ENCODE measurements around the gene OR13D1. TPM values are rescaled to one million over a fixed set of nuclear protein-coding genes. Genes with fewer than 3 reads are reported as not detected.

Gene OR13D1
- total RNA-seq, 1 experiment from 2014 or later = not detected

DNA sequence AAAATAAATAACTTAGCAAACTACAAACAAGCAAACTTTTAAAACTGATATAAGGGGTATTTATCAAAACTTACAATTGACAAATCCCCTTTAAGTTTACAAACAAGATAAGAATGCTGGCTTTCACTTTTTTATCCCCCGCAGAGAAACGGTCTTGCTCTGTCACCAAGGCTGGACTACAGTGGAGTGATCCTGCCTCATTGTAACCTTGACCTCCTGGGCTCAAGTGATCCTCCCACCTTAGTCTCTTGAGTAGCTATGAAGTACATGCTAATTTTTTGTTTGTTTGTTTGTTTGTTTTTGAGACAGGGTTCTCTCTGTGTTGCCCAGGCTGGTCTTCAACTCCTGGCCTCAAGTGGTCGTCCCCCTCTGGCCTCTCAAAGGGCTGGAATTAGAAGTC is 44.1 kb downstream of the OR13D1 start:
- RAD21 ChIA-PET (ENCODE audit: low non-redundant PET in 1 of 2, low total read pairs in 2 of 2, uncharacterized antibody in 2 of 2, unreplicated experiment in 2 of 2) = no interaction called here
- Histone ChIP-seq H3K27ac (ENCODE audit: low read depth, low read length) (no peak overlapping the region), H4K20me1 (ENCODE audit: insufficient read depth) (no peaks in the 10 kb centered on the region), H3K36me3 (ENCODE audit: control insufficient read depth in 1 of 2, insufficient read depth in 2 of 2, low read length in 2 of 2) (no peaks in the 10 kb centered on the region), H3K9me3 (ENCODE audit: control insufficient read depth in 1 of 2, insufficient read depth in 1 of 2, low read depth in 1 of 2, low read length in 2 of 2) (no peaks in the 10 kb centered on the region), H3K79me2 (ENCODE audit: insufficient read depth, low read length) (no peaks in the 10 kb centered on the region), H3K4me2 (ENCODE audit: low read length) (no peak overlapping the region), H3K4me3 (replicated peaks in 1 of 2; ENCODE audit: low read depth in 1 of 2, low read length in 2 of 2) (no peak overlapping the region), H3K4me1 (ENCODE audit: control insufficient read depth in 1 of 2, insufficient read depth in 2 of 2, low read length in 2 of 2) (no peaks in the 10 kb centered on the region), H3K27me3 (ENCODE audit: insufficient read depth, low read length) (no peaks in the 10 kb centered on the region), H2AFZ (ENCODE audit: low read depth, low read length, poor library complexity, severe bottlenecking) (no peak overlapping the region), H3K9ac (ENCODE audit: low read length) (no peak overlapping the region), H3K9me2 (ENCODE audit: insufficient read depth) (no peaks in the 10 kb centered on the region)
- DNase-seq (ENCODE audit: low read depth, low spot score) (no peak), ATAC-seq (no peak)
- TF ChIP-seq CBX3 (IDR thresholded peaks at IDR 0.05; ENCODE audit: low read depth) = no peak
- no peak for TF ChIP-seq SRF (IDR thresholded peaks at IDR 0.05; ENCODE audit: low read depth)
- no peak for TF ChIP-seq POLR2AphosphoS5 (IDR thresholded peaks at IDR 0.05; ENCODE audit: low read depth, low read length)
- no peak for TF ChIP-seq ZNF274 (IDR thresholded peaks at IDR 0.05; ENCODE audit: low read depth, low read length)
- TF ChIP-seq TCF7L2 (IDR thresholded peaks at IDR 0.05; ENCODE audit: borderline replicate concordance, extremely low read depth, insufficient read depth, insufficient read length) = no peak
- no TSS peak for BruUV-seq (replicated peaks)
- POLR2A ChIA-PET = no interaction called here
- CTCF ChIA-PET = no interaction called here
- intact Hi-C loops (cut with micrococcal nuclease) = no loop called here

DNA sequence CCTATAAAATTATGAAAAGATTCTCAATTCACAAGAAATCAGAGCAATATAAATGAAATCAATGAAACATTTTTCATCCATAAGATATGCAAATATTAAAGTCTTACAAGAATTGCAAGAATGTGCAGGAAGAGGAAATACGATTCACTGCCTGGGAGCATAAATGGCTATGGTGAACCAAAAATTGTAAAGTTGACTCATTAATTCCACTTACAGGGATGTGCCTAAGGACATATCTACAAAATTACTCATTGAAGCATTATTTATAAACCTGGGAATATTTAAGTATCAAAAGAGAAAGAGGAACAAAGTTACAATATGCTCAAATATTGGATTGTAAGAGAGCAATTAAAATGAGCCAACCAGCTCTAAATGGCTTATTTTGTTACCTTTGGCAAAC is 46.3 kb downstream of the OR13D1 start:
- H3K9ac ChIP-seq (ENCODE audit: low read length) = no peak overlapping the region
- ATAC-seq (no peak), DNase-seq (ENCODE audit: low read depth, low spot score) (no peak)
- H3K36me3 ChIP-seq (ENCODE audit: control insufficient read depth in 1 of 2, insufficient read depth in 2 of 2, low read length in 2 of 2) = no peaks in the 10 kb centered on the region
- H3K4me2 ChIP-seq (ENCODE audit: low read length) = no peak overlapping the region
- no peaks in the 10 kb centered on the region for H3K79me2 ChIP-seq (ENCODE audit: insufficient read depth, low read length)
- H3K27ac ChIP-seq (ENCODE audit: low read depth, low read length) = no peak overlapping the region
- H3K27me3 ChIP-seq (ENCODE audit: insufficient read depth, low read length) = no peaks in the 10 kb centered on the region
- no TSS peak for BruUV-seq (replicated peaks)
- ChIA-PET POLR2A (no interaction called here), CTCF (no interaction called here), RAD21 (ENCODE audit: low non-redundant PET in 1 of 2, low total read pairs in 2 of 2, uncharacterized antibody in 2 of 2, unreplicated experiment in 2 of 2) (no interaction called here)
- intact Hi-C loops (cut with micrococcal nuclease) = loop anchor here (5.0 kb wide), 1 partner anchor 58 kb away; no protein-coding TSS in a partner anchor
- no peak overlapping the region for H2AFZ ChIP-seq (ENCODE audit: low read depth, low read length, poor library complexity, severe bottlenecking)
- no peaks in the 10 kb centered on the region for H4K20me1 ChIP-seq (ENCODE audit: insufficient read depth)
- H3K9me2 ChIP-seq (ENCODE audit: insufficient read depth) = no peaks in the 10 kb centered on the region
- H3K4me1 ChIP-seq (ENCODE audit: control insufficient read depth in 1 of 2, insufficient read depth in 2 of 2, low read length in 2 of 2) = no peaks in the 10 kb centered on the region
- H3K9me3 ChIP-seq (ENCODE audit: control insufficient read depth in 1 of 2, insufficient read depth in 1 of 2, low read depth in 1 of 2, low read length in 2 of 2) = no peaks in the 10 kb centered on the region
- H3K4me3 ChIP-seq (replicated peaks in 1 of 2; ENCODE audit: low read depth in 1 of 2, low read length in 2 of 2) = no peak overlapping the region
- no peak for TF ChIP-seq EZH2 (IDR thresholded peaks at IDR 0.05)
- no peak for TF ChIP-seq ZFX (IDR thresholded peaks at IDR 0.05)
- TF ChIP-seq POLR2AphosphoS5 (IDR thresholded peaks at IDR 0.05; ENCODE audit: low read depth, low read length) = no peak
- TF ChIP-seq YY1 (IDR thresholded peaks at IDR 0.05; ENCODE audit: extremely low read depth, insufficient replicate concordance, low read depth, low read length) = no peak
- TF ChIP-seq, protein P1, sequence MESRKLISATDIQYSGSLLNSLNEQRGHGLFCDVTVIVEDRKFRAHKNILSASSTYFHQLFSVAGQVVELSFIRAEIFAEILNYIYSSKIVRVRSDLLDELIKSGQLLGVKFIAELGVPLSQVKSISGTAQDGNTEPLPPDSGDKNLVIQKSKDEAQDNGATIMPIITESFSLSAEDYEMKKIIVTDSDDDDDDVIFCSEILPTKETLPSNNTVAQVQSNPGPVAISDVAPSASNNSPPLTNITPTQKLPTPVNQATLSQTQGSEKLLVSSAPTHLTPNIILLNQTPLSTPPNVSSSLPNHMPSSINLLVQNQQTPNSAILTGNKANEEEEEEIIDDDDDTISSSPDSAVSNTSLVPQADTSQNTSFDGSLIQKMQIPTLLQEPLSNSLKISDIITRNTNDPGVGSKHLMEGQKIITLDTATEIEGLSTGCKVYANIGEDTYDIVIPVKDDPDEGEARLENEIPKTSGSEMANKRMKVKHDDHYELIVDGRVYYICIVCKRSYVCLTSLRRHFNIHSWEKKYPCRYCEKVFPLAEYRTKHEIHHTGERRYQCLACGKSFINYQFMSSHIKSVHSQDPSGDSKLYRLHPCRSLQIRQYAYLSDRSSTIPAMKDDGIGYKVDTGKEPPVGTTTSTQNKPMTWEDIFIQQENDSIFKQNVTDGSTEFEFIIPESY (IDR thresholded peaks at IDR 0.05; ENCODE audit: extremely low read depth, insufficient replicate concordance, low read length) = no peak
- no peak for TF ChIP-seq SIN3A (IDR thresholded peaks at IDR 0.05; ENCODE audit: low read depth)
- TF ChIP-seq ZNF274 (IDR thresholded peaks at IDR 0.05; ENCODE audit: low read depth, low read length) = no peak
